Naive thymus-derived CD4-positive, alpha-beta T cell (primary cell): ENCODE results near the gene MTX2. TPM values are rescaled to one million over a fixed set of nuclear protein-coding genes. Genes with fewer than 3 reads are reported as not detected.

ENCODE experiments used
- ATAC-seq: fragments of 150-1000 bp; cut with Tn5 transposase; 2 replicates; pipeline ENCODE4 v1.10.0; 2021; ENCODE audit warnings: mild to moderate bottlenecking, moderate library complexity
- CTCF ChIA-PET: fragments of 350-600 bp; sonication (Branson Sonifier 250); formaldehyde crosslinking; loops from one replicate; lab custom pipeline; 2021; ENCODE audit warnings: antibody characterized with exemption; lab: Charles Lee
- POLR2A ChIA-PET: fragments of 350-600 bp; sonication (Branson Sonifier 250); formaldehyde crosslinking; loops from one replicate; lab custom pipeline; 2021; ENCODE audit warnings: antibody characterized with exemption, inconsistent platforms; lab: Charles Lee
- DNase-seq, 9 donors: peaks; one replicate each; pipeline versions ENCODE4 v3.0.0 to v3.0.0-alpha.2; 2020 to 2022; ENCODE audit warnings: mixed read lengths in 1 of 9
- H3K27ac ChIP-seq: one replicate; pipeline ENCODE4 v1.7.0; 2013; ENCODE audit warnings: mild to moderate bottlenecking, low read depth, low read length, moderate library complexity
- H3K27me3 ChIP-seq, 2 donors: one replicate each; pipeline ENCODE4 v1.7.0; 2013; ENCODE audit warnings: low read length in 2 of 2, mild to moderate bottlenecking in 2 of 2, moderate library complexity in 2 of 2; ENCODE audit not compliant: control insufficient read depth in 2 of 2, insufficient read depth in 2 of 2
- H3K36me3 ChIP-seq, 3 experiments: 1 replicate in 2 of 3; 2 replicates in 1 of 3; pipeline ENCODE4 v1.7.0; 2013; ENCODE audit warnings: low read length in 3 of 3, mild to moderate bottlenecking in 3 of 3, moderate library complexity in 1 of 3; ENCODE audit not compliant: insufficient read depth in 3 of 3, control insufficient read depth in 2 of 3
- H3K4me1 ChIP-seq, 2 donors: one replicate each; pipeline ENCODE4 v1.7.0; 2013; ENCODE audit warnings: low read length in 2 of 2, mild to moderate bottlenecking in 2 of 2, moderate library complexity in 1 of 2; ENCODE audit not compliant: control insufficient read depth in 2 of 2, insufficient read depth in 2 of 2
- H3K4me3 ChIP-seq: 2 replicates; pipeline ENCODE4 v1.7.0; 2013; ENCODE audit warnings: mild to moderate bottlenecking, low read length
- H3K9me3 ChIP-seq, 3 experiments: 1 replicate in 2 of 3; 2 replicates in 1 of 3; pipeline ENCODE4 v1.7.0; 2013; ENCODE audit warnings: low read length in 3 of 3; ENCODE audit not compliant: control insufficient read depth in 2 of 3
- H3K27ac Mint-ChIP-seq, 9 donors: one replicate each; pipeline ENCODE4 v1.8.0; 2020 to 2022; ENCODE audit warnings: mixed read lengths in 9 of 9, mild to moderate bottlenecking in 8 of 9, moderate library complexity in 5 of 9, inconsistent platforms in 2 of 9
- H3K27me3 Mint-ChIP-seq, 5 donors: one replicate each; pipeline ENCODE4 v1.8.0; 2021 to 2022; ENCODE audit warnings: mixed read lengths in 5 of 5, mild to moderate bottlenecking in 1 of 5
- H3K36me3 Mint-ChIP-seq, 5 donors: one replicate each; pipeline ENCODE4 v1.8.0; 2020 to 2022; ENCODE audit warnings: mixed read lengths in 5 of 5, mild to moderate bottlenecking in 3 of 5, inconsistent platforms in 1 of 5
- H3K4me1 Mint-ChIP-seq, 7 donors: one replicate each; pipeline ENCODE4 v1.8.0; 2020 to 2022; ENCODE audit warnings: mixed read lengths in 7 of 7, mild to moderate bottlenecking in 3 of 7, inconsistent platforms in 1 of 7
- H3K4me3 Mint-ChIP-seq, 10 donors: one replicate each; pipeline ENCODE4 v1.8.0; 2020 to 2022; ENCODE audit warnings: mild to moderate bottlenecking in 10 of 10, mixed read lengths in 10 of 10, moderate library complexity in 6 of 10, inconsistent platforms in 2 of 10
- H3K9me3 Mint-ChIP-seq, 11 donors: one replicate each; pipeline ENCODE4 v1.8.0; 2020 to 2022; ENCODE audit warnings: mixed read lengths in 11 of 11, mild to moderate bottlenecking in 4 of 11, inconsistent platforms in 1 of 11, moderate library complexity in 1 of 11
- intact Hi-C, 2 donors: fragments of 100-400 bp; cut with micrococcal nuclease; formaldehyde crosslinking; loops; one replicate each; pipeline ENCODE4 v1.15.1; 2023
- polyA plus RNA-seq, 2 donors: library from polyadenylated mRNA; unstranded; fragments of 300-500 nt; fragmentation: Illumina TruSeq; gene quantifications; one replicate each; pipeline ENCODE4 v1.2.3, GENCODE V29; 2021
- total RNA-seq, 6 experiments: library from RNA in 5 of 6; stranded (reverse) in 5 of 6; gene quantifications; 1 replicate in 5 of 6; 2 replicates in 1 of 6; pipeline ENCODE4 v1.2.3 and lab custom pipeline; 2021 to 2026

MTX2 gene
- total and polyA plus RNA-seq, 7 experiments from 2014 or later, result 6.6 to 19.5 (median 9.3) TPM

DNA sequence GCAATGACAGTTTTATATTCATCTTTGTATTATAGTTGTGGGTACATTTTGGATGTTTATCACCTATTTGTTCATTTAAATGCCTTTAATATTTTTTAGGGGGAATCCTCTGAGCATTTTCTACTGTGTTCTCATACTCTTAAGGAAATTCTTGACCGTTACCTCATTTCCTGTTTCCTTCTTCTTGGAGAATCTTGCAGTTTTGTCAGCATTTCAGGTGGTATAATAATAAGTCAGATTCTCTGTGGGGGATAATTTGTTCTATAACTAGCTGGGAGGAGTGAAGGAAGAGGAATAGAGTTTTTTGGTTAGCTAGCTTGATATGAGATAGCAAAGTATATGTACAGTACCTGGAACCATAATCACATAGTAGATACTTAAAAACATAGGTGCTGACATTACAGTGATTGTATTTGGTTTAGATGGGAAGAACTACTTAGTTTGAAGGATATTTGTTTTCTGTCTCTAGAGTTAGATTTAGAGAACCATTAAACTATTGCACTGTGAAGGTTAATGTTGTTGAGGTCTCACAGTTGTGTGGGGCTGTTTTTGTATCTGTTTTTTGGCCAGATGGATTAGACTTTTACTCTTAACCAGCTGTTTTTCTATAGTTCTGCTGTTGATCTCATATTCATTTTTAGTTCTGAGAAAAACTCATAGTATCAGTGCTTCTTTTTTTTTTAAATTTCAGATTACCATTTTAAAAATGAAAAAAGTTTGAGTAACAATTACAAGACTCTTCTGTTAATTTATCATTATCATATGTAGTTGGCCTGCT, 14.2 kb downstream of the MTX2 start:
- H3K4me3 Mint-ChIP-seq, result peak overlapping the region in 4 of 10 donors; percentile 19 to 43 (median 26)
- Histone ChIP-seq H3K4me1 (peaks cover 0 to 7% of the 10 kb centered on the region in 2 donors), H3K36me3 (no peaks in the 10 kb centered on the region), H3K27ac (no peak overlapping the region), H3K9me3 (no peaks in the 10 kb centered on the region), H3K4me3 (no peak overlapping the region), H3K27me3 (no peaks in the 10 kb centered on the region)
- no peak for DNase-seq
- intact Hi-C loops, result no loop called here
- peaks cover 26 to 80% (median 64%) of the 10 kb centered on the region in 7 donors for H3K4me1 Mint-ChIP-seq
- ChIA-PET CTCF (interaction anchor here (0.7 to 1.3 kb wide), 2 partner anchors 15 to 80 kb away, joined by 3 read pairs; partner anchors contain the start of gene MTX2), POLR2A (no interaction called here)
- no peak for ATAC-seq
- no peaks in the 10 kb centered on the region for H3K27me3 Mint-ChIP-seq
- peaks cover 0 to 4% (median 0%) of the 10 kb centered on the region in 11 donors for H3K9me3 Mint-ChIP-seq
- H3K27ac Mint-ChIP-seq, result peak overlapping the region in 1 of 9 donors; percentile 2
- H3K36me3 Mint-ChIP-seq, result peaks cover 4 to 22% (median 15%) of the 10 kb centered on the region in 5 donors

DNA sequence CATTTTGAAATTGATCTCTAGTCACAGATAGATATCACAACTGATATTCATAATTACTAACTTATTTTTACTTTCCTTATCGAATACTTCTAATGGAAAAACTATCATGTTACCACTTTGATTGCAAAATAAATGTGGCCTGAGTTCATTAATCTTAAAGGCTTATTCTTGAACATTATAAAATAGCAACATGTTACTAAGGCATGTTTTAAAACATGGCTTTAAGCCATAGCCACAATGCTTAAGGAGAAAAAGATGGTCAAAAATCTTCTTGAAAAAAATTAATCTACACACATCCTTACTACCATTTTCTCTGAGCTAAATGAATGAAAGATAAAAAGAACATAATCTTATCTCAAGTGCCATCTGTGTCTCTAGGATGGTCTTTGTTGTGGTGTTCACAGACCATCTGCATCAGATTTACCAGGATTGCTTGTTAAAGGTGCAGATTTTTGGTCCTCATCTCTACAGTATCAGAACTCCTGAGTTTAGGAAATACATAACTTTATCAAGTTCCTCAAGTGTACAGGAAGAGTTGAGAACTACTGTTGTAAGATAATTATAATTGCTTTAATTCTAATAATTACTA, 15.3 kb downstream of the MTX2 start:
- no peaks in the 10 kb centered on the region for H3K9me3 ChIP-seq
- peaks cover 0 to 7% of the 10 kb centered on the region in 2 donors for H3K4me1 ChIP-seq
- CTCF ChIA-PET, result interaction anchor here (0.7 to 1.3 kb wide), 2 partner anchors 16 to 991 kb away, joined by 3 to 4 read pairs; partner anchors contain the start of gene MTX2
- Mint-ChIP-seq H3K27ac (no peak overlapping the region), H3K9me3 (peaks cover 0 to 4% (median 0%) of the 10 kb centered on the region in 11 donors), H3K36me3 (peaks cover 4 to 22% (median 17%) of the 10 kb centered on the region in 5 donors), H3K4me1 (peaks cover 26 to 78% (median 66%) of the 10 kb centered on the region in 7 donors), H3K4me3 (peak overlapping the region in 2 of 10 donors; percentile 35 to 36), H3K27me3 (no peaks in the 10 kb centered on the region)
- no peak overlapping the region for H3K27ac ChIP-seq
- no peaks in the 10 kb centered on the region for H3K36me3 ChIP-seq
- H3K4me3 ChIP-seq, result no peak overlapping the region
- ATAC-seq (no peak), DNase-seq (peak in 1 of 9 donors; percentile 3)
- H3K27me3 ChIP-seq, result no peaks in the 10 kb centered on the region
- intact Hi-C loops, result no loop called here
- POLR2A ChIA-PET, result no interaction called here

DNA sequence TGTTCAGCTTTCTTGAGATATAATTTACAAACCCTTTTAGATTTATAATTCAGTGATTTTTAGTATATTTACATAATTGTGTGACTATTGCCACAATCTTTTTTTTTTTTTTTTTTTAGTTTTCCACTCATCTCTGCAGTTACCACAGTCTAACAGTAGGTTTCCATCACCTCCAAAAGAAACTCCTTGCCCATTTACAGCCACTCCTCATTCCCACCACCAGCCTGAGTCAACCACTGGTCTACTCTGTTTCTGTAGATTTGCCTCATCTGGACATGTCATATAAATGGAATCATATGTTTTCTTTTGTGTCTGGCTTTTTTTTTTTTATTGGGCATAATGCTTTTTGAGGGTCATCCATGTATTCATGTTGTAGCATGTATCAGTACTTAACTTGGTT, 16.1 kb downstream of the MTX2 start:
- Histone ChIP-seq H3K27ac (no peak overlapping the region), H3K36me3 (no peaks in the 10 kb centered on the region), H3K4me3 (no peak overlapping the region), H3K4me1 (peaks cover 0 to 7% of the 10 kb centered on the region in 2 donors), H3K27me3 (no peaks in the 10 kb centered on the region), H3K9me3 (no peaks in the 10 kb centered on the region)
- intact Hi-C loops, result no loop called here
- H3K4me3 Mint-ChIP-seq, result peak overlapping the region in 3 of 10 donors; percentile 2 to 7 (median 2)
- ChIA-PET POLR2A (no interaction called here), CTCF (interaction anchor here (0.7 kb wide), 1 partner anchor 992 kb away, joined by 4 read pairs; no protein-coding TSS in a partner anchor)
- H3K9me3 Mint-ChIP-seq, result peaks cover 0 to 4% (median 0%) of the 10 kb centered on the region in 11 donors
- DNase-seq (no peak), ATAC-seq (no peak)
- H3K27me3 Mint-ChIP-seq, result no peaks in the 10 kb centered on the region
- no peak overlapping the region for H3K27ac Mint-ChIP-seq
- peaks cover 29 to 79% (median 67%) of the 10 kb centered on the region in 7 donors for H3K4me1 Mint-ChIP-seq
- peaks cover 4 to 22% (median 14%) of the 10 kb centered on the region in 5 donors for H3K36me3 Mint-ChIP-seq

DNA sequence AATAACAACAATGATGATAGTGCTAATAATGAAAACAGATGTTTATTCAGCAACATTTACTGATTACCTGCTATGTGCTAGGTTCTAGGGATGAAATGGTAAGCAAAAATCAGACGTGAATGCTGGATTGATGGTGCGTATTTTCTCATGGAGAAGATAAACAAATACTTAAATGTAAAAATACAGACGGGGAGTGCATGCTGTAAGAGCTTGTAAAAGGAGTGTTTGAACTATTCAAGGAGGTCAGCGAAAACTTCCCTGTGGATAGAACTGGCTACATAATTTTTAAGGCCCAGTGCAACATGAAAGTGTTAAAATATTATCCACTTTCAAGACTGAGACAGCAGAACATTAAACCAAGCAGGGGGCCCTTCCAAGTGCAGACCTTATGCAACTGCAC, 22.1 kb downstream of the MTX2 start:
- ChIA-PET CTCF (no interaction called here), POLR2A (no interaction called here)
- H3K4me3 ChIP-seq, result no peak overlapping the region
- no peak overlapping the region for H3K27ac ChIP-seq
- no peaks in the 10 kb centered on the region for H3K9me3 Mint-ChIP-seq
- peaks cover 0 to 15% (median 4%) of the 10 kb centered on the region in 5 donors for H3K36me3 Mint-ChIP-seq
- DNase-seq, result no peak
- no peaks in the 10 kb centered on the region for H3K36me3 ChIP-seq
- intact Hi-C loops, result no loop called here
- no peaks in the 10 kb centered on the region for H3K27me3 ChIP-seq
- H3K9me3 ChIP-seq, result no peaks in the 10 kb centered on the region
- peak overlapping the region in 2 of 9 donors; percentile 7 to 17 for H3K27ac Mint-ChIP-seq
- H3K4me3 Mint-ChIP-seq, result peak overlapping the region in 7 of 10 donors; percentile 9 to 48 (median 36)
- ATAC-seq, result no peak
- peaks cover 22 to 54% (median 48%) of the 10 kb centered on the region in 7 donors for H3K4me1 Mint-ChIP-seq
- H3K27me3 Mint-ChIP-seq, result no peaks in the 10 kb centered on the region
- peaks cover 0 to 11% of the 10 kb centered on the region in 2 donors for H3K4me1 ChIP-seq

GRCh38 chr2:176291809-176292283, 22.6 kb downstream of the MTX2 start:
- Histone ChIP-seq H3K4me1 (peaks cover 0 to 11% of the 10 kb centered on the region in 2 donors), H3K27me3 (no peaks in the 10 kb centered on the region), H3K9me3 (no peaks in the 10 kb centered on the region), H3K36me3 (no peaks in the 10 kb centered on the region), H3K4me3 (no peak overlapping the region), H3K27ac (no peak overlapping the region)
- Mint-ChIP-seq H3K4me1 (peaks cover 19 to 50% (median 44%) of the 10 kb centered on the region in 7 donors), H3K36me3 (peaks cover 0 to 12% (median 3%) of the 10 kb centered on the region in 5 donors), H3K27ac (peak overlapping the region in 1 of 9 donors; percentile 7), H3K27me3 (no peaks in the 10 kb centered on the region), H3K9me3 (no peaks in the 10 kb centered on the region), H3K4me3 (peak overlapping the region in 7 of 10 donors; percentile 9 to 48 (median 36))
- ATAC-seq (no peak), DNase-seq (peak in 2 of 9 donors; percentile 17 to 18)
- intact Hi-C loops, result no loop called here
- ChIA-PET CTCF (no interaction called here), POLR2A (no interaction called here)

DNA sequence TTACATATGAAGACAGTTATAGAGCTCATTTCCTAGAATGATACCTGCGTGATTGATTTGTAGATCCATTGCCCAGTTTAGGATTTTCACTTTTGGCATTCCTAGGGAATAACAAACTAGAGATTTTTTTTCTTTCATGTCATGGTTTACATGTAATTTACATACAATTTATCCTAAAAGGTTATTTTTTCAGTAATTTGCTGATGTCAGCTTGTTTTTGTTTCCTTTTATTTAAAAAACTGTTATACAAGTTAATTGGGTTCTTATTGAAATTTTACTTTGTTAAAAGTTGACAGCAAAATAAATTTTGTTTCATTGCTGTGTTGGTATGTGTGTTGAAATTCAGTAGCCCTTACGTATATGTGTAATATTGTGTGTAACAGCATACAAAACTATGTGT, 23.4 kb downstream of the MTX2 start:
- peaks cover 0 to 11% of the 10 kb centered on the region in 2 donors for H3K4me1 ChIP-seq
- H3K27ac ChIP-seq, result no peak overlapping the region
- no peaks in the 10 kb centered on the region for H3K27me3 Mint-ChIP-seq
- H3K36me3 ChIP-seq, result no peaks in the 10 kb centered on the region
- peaks cover 18 to 48% (median 43%) of the 10 kb centered on the region in 7 donors for H3K4me1 Mint-ChIP-seq
- H3K27me3 ChIP-seq, result no peaks in the 10 kb centered on the region
- H3K9me3 ChIP-seq, result no peaks in the 10 kb centered on the region
- H3K9me3 Mint-ChIP-seq, result no peaks in the 10 kb centered on the region
- ATAC-seq (no peak), DNase-seq (no peak)
- CTCF ChIA-PET, result no interaction called here
- no peak overlapping the region for H3K4me3 Mint-ChIP-seq
- H3K4me3 ChIP-seq, result no peak overlapping the region
- no peak overlapping the region for H3K27ac Mint-ChIP-seq
- intact Hi-C loops, result no loop called here
- H3K36me3 Mint-ChIP-seq, result peaks cover 0 to 10% (median 3%) of the 10 kb centered on the region in 5 donors
- POLR2A ChIA-PET, result no interaction called here
